HG02981 (cell line): ENCODE results near the gene LINC01488.

ENCODE experiments used
- ATAC-seq: cut with Tn5 transposase; IDR thresholded peaks from one replicate; pipeline ENCODE4 v1.9.1; 2021; ENCODE audit warnings: mild to moderate bottlenecking, moderate library complexity; ENCODE audit not compliant: unreplicated experiment

LINC01488 gene

GRCh38 chr11:69541501-69542313, 60.2 kb downstream of the LINC01488 start:
- ATAC-seq: no peak

GRCh38 chr11:69542314-69543168, 61.1 kb downstream of the LINC01488 start:
- no peak for ATAC-seq
